H9 (cell line): Measurements from ENCODE around the gene UBE2U. TPM values are rescaled to one million over a fixed set of nuclear protein-coding genes. Genes with fewer than 3 reads are reported as not detected.
"Not testable (repeated sequence)": the region's sequence is repeated elsewhere in the genome, so short reads cannot be mapped to it uniquely, and the experiment has no call there.

Source experiments
- DNase-seq: peaks from one replicate; pipeline ENCODE4 v3.0.0-alpha.2; 2017
- H2AFZ ChIP-seq: one replicate; pipeline ENCODE4 v1.6.1; 2013; ENCODE audit warnings: mild to moderate bottlenecking, low read length, control low read depth, moderate library complexity
- H2AK5ac ChIP-seq: 2 replicates; pipeline ENCODE4 v1.6.1; 2013; ENCODE audit warnings: low read length, control low read depth, mixed read lengths; ENCODE audit not compliant: insufficient read length
- H2BK120ac ChIP-seq: one replicate; pipeline ENCODE4 v1.6.1; 2013; ENCODE audit warnings: low read depth, mild to moderate bottlenecking, low read length, control low read depth, inconsistent platforms; ENCODE audit not compliant: poor library complexity, severe bottlenecking
- H2BK12ac ChIP-seq: 2 replicates; pipeline ENCODE4 v1.6.1; 2013; ENCODE audit warnings: low read length, control low read depth, mixed read lengths, low read depth; ENCODE audit not compliant: insufficient read length
- H2BK15ac ChIP-seq: 2 replicates; pipeline ENCODE4 v1.6.1; 2013; ENCODE audit warnings: low read depth, low read length, control low read depth
- H2BK20ac ChIP-seq: one replicate; pipeline ENCODE4 v1.6.1; 2013; ENCODE audit warnings: low read depth, mild to moderate bottlenecking, low read length, control low read depth, inconsistent platforms; ENCODE audit not compliant: poor library complexity, severe bottlenecking
- H2BK5ac ChIP-seq: 2 replicates; pipeline ENCODE4 v1.6.1; 2013; ENCODE audit warnings: low read length, control low read depth, mixed read lengths; ENCODE audit not compliant: insufficient read length
- H3K14ac ChIP-seq: 2 replicates; pipeline ENCODE4 v1.6.1; 2013; ENCODE audit warnings: low read length, control low read depth; ENCODE audit not compliant: insufficient read depth
- H3K18ac ChIP-seq: 2 replicates; pipeline ENCODE4 v1.6.1; 2013; ENCODE audit warnings: low read depth, mild to moderate bottlenecking, mixed read lengths, low read length, control low read depth; ENCODE audit not compliant: insufficient read length
- H3K23ac ChIP-seq: 2 replicates; pipeline ENCODE4 v1.6.1; 2013; ENCODE audit warnings: low read length, control low read depth, mixed read lengths, low read depth; ENCODE audit not compliant: insufficient read length
- H3K23me2 ChIP-seq: 2 replicates; pipeline ENCODE4 v1.6.1; 2013; ENCODE audit warnings: low read depth, mild to moderate bottlenecking, mixed read lengths, low read length, control low read depth; ENCODE audit not compliant: insufficient read length, poor library complexity, severe bottlenecking
- H3K27ac ChIP-seq: 2 replicates; pipeline ENCODE4 v1.5.1; 2013; ENCODE audit warnings: low read length, control low read depth, mixed read lengths, low read depth; ENCODE audit not compliant: insufficient read length
- H3K27me3 ChIP-seq: 2 replicates; pipeline ENCODE4 v1.6.1; 2013; ENCODE audit warnings: low read length, control low read depth, inconsistent platforms; ENCODE audit not compliant: insufficient read depth
- H3K4ac ChIP-seq: 2 replicates; pipeline ENCODE4 v1.6.1; 2013; ENCODE audit warnings: low read depth, mild to moderate bottlenecking, control low read depth, inconsistent platforms, low read length, moderate library complexity
- H3K4me1 ChIP-seq: 2 replicates; pipeline ENCODE4 v1.6.1; 2013; ENCODE audit warnings: low read length, control low read depth, inconsistent platforms; ENCODE audit not compliant: insufficient read depth
- H3K4me2 ChIP-seq: 2 replicates; pipeline ENCODE4 v1.6.1; 2013; ENCODE audit warnings: low read length, control low read depth, mixed read lengths; ENCODE audit not compliant: insufficient read length, insufficient read depth
- H3K56ac ChIP-seq: 2 replicates; pipeline ENCODE4 v1.6.1; 2013; ENCODE audit warnings: low read depth, mild to moderate bottlenecking, mixed read lengths, low read length, control low read depth; ENCODE audit not compliant: insufficient read length
- H3K79me1 ChIP-seq: 2 replicates; pipeline ENCODE4 v1.6.1; 2013; ENCODE audit warnings: low read depth, mild to moderate bottlenecking, moderate library complexity, low read length, control low read depth, inconsistent platforms; ENCODE audit not compliant: insufficient read depth, poor library complexity, severe bottlenecking
- H3K79me2 ChIP-seq: 2 replicates; pipeline ENCODE4 v1.6.1; 2013; ENCODE audit warnings: low read length, control low read depth, inconsistent platforms; ENCODE audit not compliant: insufficient read depth
- H3K9ac ChIP-seq: 2 replicates; pipeline ENCODE4 v1.6.1; 2013; ENCODE audit warnings: low read length, control low read depth, mixed read lengths; ENCODE audit not compliant: insufficient read length; ENCODE audit errors: extremely low read depth
- H3K9me3 ChIP-seq: one replicate; pipeline ENCODE4 v1.6.1; 2013; ENCODE audit warnings: low read depth, low read length, inconsistent platforms; ENCODE audit not compliant: control insufficient read depth
- H3T11ph ChIP-seq: one replicate; pipeline ENCODE4 v1.6.1; 2013; ENCODE audit warnings: mild to moderate bottlenecking, low read length, control low read depth, inconsistent platforms
- H4K20me1 ChIP-seq: one replicate; pipeline ENCODE4 v1.6.1; 2013; ENCODE audit not compliant: control insufficient read depth, insufficient read length, insufficient read depth
- H4K5ac ChIP-seq: 2 replicates; pipeline ENCODE4 v1.6.1; 2013; ENCODE audit warnings: low read depth, mild to moderate bottlenecking, mixed read lengths, low read length, control low read depth; ENCODE audit not compliant: insufficient read length
- H4K8ac ChIP-seq: replicated peaks from 2 replicates; pipeline ENCODE4 v1.6.1; 2013; ENCODE audit warnings: low read length, control low read depth, mixed read lengths, low read depth; ENCODE audit not compliant: insufficient read length
- H4K91ac ChIP-seq: 2 replicates; pipeline ENCODE4 v1.6.1; 2013; ENCODE audit warnings: low read depth, mild to moderate bottlenecking, moderate library complexity, mixed read lengths, low read length, control low read depth; ENCODE audit not compliant: insufficient read length
- H3K27ac Mint-ChIP-seq, 3 experiments: 2 replicates in 2 of 3; 3 replicates in 1 of 3; pipeline ENCODE4 v1.8.0; 2020 to 2021; ENCODE audit warnings: mixed read lengths in 3 of 3, mild to moderate bottlenecking in 1 of 3, moderate library complexity in 1 of 3
- H3K27me3 Mint-ChIP-seq: 2 replicates; pipeline ENCODE4 v1.8.0; 2021; ENCODE audit warnings: low read depth, mild to moderate bottlenecking, moderate library complexity, mixed read lengths
- H3K36me3 Mint-ChIP-seq, 3 experiments: 2 replicates in 2 of 3; 3 replicates in 1 of 3; pipeline ENCODE4 v1.8.0; 2020 to 2021; ENCODE audit warnings: low read depth in 3 of 3, mixed read lengths in 3 of 3; ENCODE audit not compliant: insufficient read depth in 1 of 3
- H3K4me1 Mint-ChIP-seq, 2 experiments: 2 replicates each; pipeline ENCODE4 v1.8.0; 2020; ENCODE audit warnings: mixed read lengths in 2 of 2
- H3K4me3 Mint-ChIP-seq, 2 experiments: 2 replicates in 1 of 2; 3 replicates in 1 of 2; pipeline ENCODE4 v1.8.0; 2020 to 2021; ENCODE audit warnings: mild to moderate bottlenecking in 2 of 2, mixed read lengths in 2 of 2, moderate library complexity in 1 of 2
- H3K9me3 Mint-ChIP-seq, 2 experiments: 2 replicates in 1 of 2; 3 replicates in 1 of 2; pipeline ENCODE4 v1.8.0; 2020; ENCODE audit warnings: mild to moderate bottlenecking in 2 of 2, mixed read lengths in 2 of 2, moderate library complexity in 1 of 2
- CTCF ChIP-seq: fragments of 200-600 bp; sonication (generic); conservative IDR thresholded peaks from 3 replicates; pipeline ENCODE4 v1.8.0; 2021; ENCODE audit warnings: antibody characterized with exemption, mild to moderate bottlenecking
- WGBS: extraction: QIAGEN DNeasy Blood & Tissue Kit; methylation state at CpG from one replicate; pipeline ENCODE4 v1.1.7; 2013; ENCODE audit warnings: missing lambda C conversion rate, low lambda C conversion rate, mixed read lengths; ENCODE audit not compliant: insufficient read length; ENCODE audit errors: extremely low coverage; 5-methylcytosine and 5-hydroxymethylcytosine counted together
- total RNA-seq: library from RNA; stranded (reverse); gene quantifications from 2 replicates; pipeline ENCODE4 v1.2.1, GENCODE V29; 2021

The UBE2U gene
- total RNA-seq, 1 experiment from 2014 or later = not detected

GRCh38 chr1:64236541-64236954 lies 33.1 kb downstream of the UBE2U start:
- TF ChIP-seq CTCF = no peak
- Mint-ChIP-seq H3K27me3 (peaks cover 2% of the 10 kb centered on the region; the same call in 1 of the 2 replicates), H3K27ac (no peak overlapping the region), H3K4me3 (no peak overlapping the region), H3K9me3 (no peaks in the 10 kb centered on the region), H3K4me1 (peaks cover 0 to 2% of the 10 kb centered on the region in 2 experiments; a peak in 1 of 4 replicates), H3K36me3 (no peaks in the 10 kb centered on the region)
- H4K20me1 ChIP-seq = no peaks in the 10 kb centered on the region
- no peak overlapping the region for H3K14ac ChIP-seq
- no peak overlapping the region for H3K23ac ChIP-seq
- H3K56ac ChIP-seq = no peak overlapping the region
- H3K18ac ChIP-seq = no peak overlapping the region
- no peaks in the 10 kb centered on the region for H3K79me1 ChIP-seq
- H2BK120ac ChIP-seq = no peak overlapping the region
- H4K8ac ChIP-seq = no peak overlapping the region
- H3K27me3 ChIP-seq = no peaks in the 10 kb centered on the region
- H3K9ac ChIP-seq = no peak overlapping the region
- H3K9me3 ChIP-seq = no peaks in the 10 kb centered on the region
- no peak overlapping the region for H2AFZ ChIP-seq
- no peak overlapping the region for H4K5ac ChIP-seq
- H3K23me2 ChIP-seq = no peaks in the 10 kb centered on the region
- no peaks in the 10 kb centered on the region for H3K79me2 ChIP-seq
- H2BK12ac ChIP-seq = no peak overlapping the region
- DNase-seq = no peak
- H2BK15ac ChIP-seq = no peak overlapping the region
- no CpG with 5 or more reads among the region's 1 CpG for WGBS
- no peak overlapping the region for H3T11ph ChIP-seq
- H3K4me1 ChIP-seq = no peaks in the 10 kb centered on the region
- no peak overlapping the region for H3K4ac ChIP-seq
- H2BK20ac ChIP-seq = no peak overlapping the region
- H3K4me2 ChIP-seq = no peak overlapping the region
- no peak overlapping the region for H4K91ac ChIP-seq
- H3K27ac ChIP-seq = no peak overlapping the region
- H2BK5ac ChIP-seq = no peak overlapping the region
- H2AK5ac ChIP-seq = no peak overlapping the region

GRCh38 chr1:64239519-64239918 lies 36.1 kb downstream of the UBE2U start:
- not testable (repeated sequence) for H3K4me3 Mint-ChIP-seq, H3K27ac Mint-ChIP-seq, H2BK12ac ChIP-seq

More at GRCh38 chr1:64239519-64239918, 36.1 kb downstream of the UBE2U start:
- not testable (repeated sequence) for H3K27me3 ChIP-seq, H3K56ac ChIP-seq, H4K8ac ChIP-seq, H3K4me2 ChIP-seq, H3K23ac ChIP-seq, H3K27ac ChIP-seq, H4K91ac ChIP-seq, DNase-seq, H4K5ac ChIP-seq, H3K27me3 Mint-ChIP-seq, H3T11ph ChIP-seq, H3K79me1 ChIP-seq, H2BK5ac ChIP-seq, H3K4ac ChIP-seq, H3K23me2 ChIP-seq, H2AFZ ChIP-seq, H3K9me3 Mint-ChIP-seq, H2AK5ac ChIP-seq, H3K9me3 ChIP-seq, H4K20me1 ChIP-seq, H3K36me3 Mint-ChIP-seq, H2BK15ac ChIP-seq, H3K79me2 ChIP-seq, H3K18ac ChIP-seq, H3K14ac ChIP-seq, H2BK120ac ChIP-seq, H3K9ac ChIP-seq, H2BK20ac ChIP-seq, H3K4me1 ChIP-seq
- WGBS = no CpG with 5 or more reads among the region's 4 CpGs
- H3K4me1 Mint-ChIP-seq = peaks cover 10 to 15% of the 10 kb centered on the region in 2 experiments
